ENCODE results near the gene GNAQ. TPM values are rescaled to one million over a fixed set of nuclear protein-coding genes. Genes with fewer than 3 reads are reported as not detected.
"Not testable (repeated sequence)": the region's sequence is repeated elsewhere in the genome, so short reads cannot be mapped to it uniquely, and the experiment has no call there.

The GNAQ gene
- total RNA-seq, 2 donors from 2014 or later: 84.1 to 86.5 TPM

GRCh38 chr9:77751341-77752091, 280.1 kb downstream of the GNAQ start:
- intact Hi-C loops (cut with DNase I, micrococcal nuclease): loop anchor here in 1 of 2 donors (5.0 kb wide), 2 partner anchors 294 to 319 kb away; no protein-coding TSS in a partner anchor
- peak; percentile 79 for ATAC-seq
- DNase-seq: no peak

GRCh38 chr9:77750981-77751340, 280.6 kb downstream of the GNAQ start:
- intact Hi-C loops (cut with DNase I, micrococcal nuclease): loop anchor here in 1 of 2 donors (5.0 kb wide), 2 partner anchors 294 to 319 kb away; no protein-coding TSS in a partner anchor
- DNase-seq: no peak

GRCh38 chr9:77750284-77750683, 281.3 kb downstream of the GNAQ start:
- intact Hi-C loops (cut with DNase I, micrococcal nuclease): loop anchor here in 1 of 2 donors (5.0 kb wide), 2 partner anchors 293 to 318 kb away; no protein-coding TSS in a partner anchor
- DNase-seq (no peak), ATAC-seq (no peak)

More at GRCh38 chr9:77750981-77751340, 280.6 kb downstream of the GNAQ start:
- no peak for ATAC-seq

GRCh38 chr9:77748214-77748772, 283.3 kb downstream of the GNAQ start:
- DNase-seq: no peak
- intact Hi-C loops (cut with DNase I, micrococcal nuclease): no loop called here
- no peak for ATAC-seq

GRCh38 chr9:77747163-77747562, 284.4 kb downstream of the GNAQ start:
- DNase-seq: no peak
- no peak for ATAC-seq
- intact Hi-C loops (cut with DNase I, micrococcal nuclease): no loop called here

- no peak for ATAC-seq
- intact Hi-C loops (cut with DNase I, micrococcal nuclease): no loop called here
- DNase-seq: no peak
These were observed 286.7 kb downstream of the GNAQ start for GRCh38 chr9:77744841-77745430.

- intact Hi-C loops (cut with DNase I, micrococcal nuclease): no loop called here
- ATAC-seq (no peak), DNase-seq (no peak)
These were observed 288.2 kb downstream of the GNAQ start for GRCh38 chr9:77743386-77743785.

GRCh38 chr9:77738932-77739331, 292.7 kb downstream of the GNAQ start:
- DNase-seq (no peak), ATAC-seq (no peak)
- intact Hi-C loops (cut with DNase I, micrococcal nuclease): no loop called here

GRCh38 chr9:77735494-77735893, 296.1 kb downstream of the GNAQ start:
- DNase-seq (no peak), ATAC-seq (no peak)
- intact Hi-C loops (cut with DNase I, micrococcal nuclease): no loop called here

GRCh38 chr9:77731930-77732329, 299.7 kb downstream of the GNAQ start:
- ATAC-seq (peak; percentile 85), DNase-seq (no peak)
- intact Hi-C loops (cut with DNase I, micrococcal nuclease): no loop called here

GRCh38 chr9:77731008-77731698, 300.5 kb downstream of the GNAQ start:
- DNase-seq (no peak), ATAC-seq (no peak)

GRCh38 chr9:77729177-77729576, 302.4 kb downstream of the GNAQ start:
- no peak for DNase-seq
- intact Hi-C loops (cut with DNase I, micrococcal nuclease): no loop called here
- ATAC-seq: no peak

More at GRCh38 chr9:77731008-77731698, 300.5 kb downstream of the GNAQ start:
- intact Hi-C loops (cut with DNase I, micrococcal nuclease): no loop called here

- intact Hi-C loops (cut with DNase I, micrococcal nuclease): no loop called here
- ATAC-seq (peak; percentile 29), DNase-seq (no peak)
These were observed 304.8 kb downstream of the GNAQ start for GRCh38 chr9:77726814-77727213.

- no peak for DNase-seq
- ATAC-seq: no peak
- intact Hi-C loops (cut with DNase I, micrococcal nuclease): no loop called here
These were observed 305.3 kb downstream of the GNAQ start for GRCh38 chr9:77726289-77726688.

GRCh38 chr9:77725820-77726219, 305.8 kb downstream of the GNAQ start:
- intact Hi-C loops (cut with DNase I, micrococcal nuclease): no loop called here
- ATAC-seq (no peak), DNase-seq (no peak)

- intact Hi-C loops (cut with DNase I, micrococcal nuclease): no loop called here
- ATAC-seq: no peak
- DNase-seq: no peak
These were observed 306.4 kb downstream of the GNAQ start for GRCh38 chr9:77725046-77725694.

GRCh38 chr9:77721156-77721555, 310.5 kb downstream of the GNAQ start:
- intact Hi-C loops (cut with DNase I, micrococcal nuclease); ATAC-seq; DNase-seq: not testable (repeated sequence)

- ATAC-seq (no peak), DNase-seq (no peak)
- intact Hi-C loops (cut with DNase I, micrococcal nuclease): no loop called here
These were observed 312.3 kb downstream of the GNAQ start for GRCh38 chr9:77719321-77719720.

GRCh38 chr9:77718298-77718640, 313.3 kb downstream of the GNAQ start:
- ATAC-seq; DNase-seq; intact Hi-C loops (cut with DNase I, micrococcal nuclease): not testable (repeated sequence)
